Upper lobe of left lung (tissue), 4 donors: ENCODE data around the gene CMYA5.

Source experiments
- POLR2A ChIP-seq, 4 donors: fragments of 450-650 bp; IDR thresholded peaks; one replicate each; pipeline ENCODE4 v1.5.1; 2016 to 2017; ENCODE audit warnings: antibody characterized with exemption in 4 of 4, mild to moderate bottlenecking in 2 of 4
- POLR2AphosphoS5 ChIP-seq, 2 donors: sonication (generic); formaldehyde crosslinking; IDR thresholded peaks; one replicate each; pipeline ENCODE4 v1.5.1; 2017; ENCODE audit warnings: antibody characterized with exemption in 2 of 2
- TF ChIP-seq, protein P1 (sequence below), 6 experiments: fragments of 450-650 bp in 4 of 6; fragments of 200-600 bp in 2 of 6; sonication (generic) in 2 of 6; IDR thresholded peaks; one replicate each; pipeline ENCODE4 v1.5.1; 2016 to 2019; ENCODE audit warnings: antibody characterized with exemption in 6 of 6

DNA sequence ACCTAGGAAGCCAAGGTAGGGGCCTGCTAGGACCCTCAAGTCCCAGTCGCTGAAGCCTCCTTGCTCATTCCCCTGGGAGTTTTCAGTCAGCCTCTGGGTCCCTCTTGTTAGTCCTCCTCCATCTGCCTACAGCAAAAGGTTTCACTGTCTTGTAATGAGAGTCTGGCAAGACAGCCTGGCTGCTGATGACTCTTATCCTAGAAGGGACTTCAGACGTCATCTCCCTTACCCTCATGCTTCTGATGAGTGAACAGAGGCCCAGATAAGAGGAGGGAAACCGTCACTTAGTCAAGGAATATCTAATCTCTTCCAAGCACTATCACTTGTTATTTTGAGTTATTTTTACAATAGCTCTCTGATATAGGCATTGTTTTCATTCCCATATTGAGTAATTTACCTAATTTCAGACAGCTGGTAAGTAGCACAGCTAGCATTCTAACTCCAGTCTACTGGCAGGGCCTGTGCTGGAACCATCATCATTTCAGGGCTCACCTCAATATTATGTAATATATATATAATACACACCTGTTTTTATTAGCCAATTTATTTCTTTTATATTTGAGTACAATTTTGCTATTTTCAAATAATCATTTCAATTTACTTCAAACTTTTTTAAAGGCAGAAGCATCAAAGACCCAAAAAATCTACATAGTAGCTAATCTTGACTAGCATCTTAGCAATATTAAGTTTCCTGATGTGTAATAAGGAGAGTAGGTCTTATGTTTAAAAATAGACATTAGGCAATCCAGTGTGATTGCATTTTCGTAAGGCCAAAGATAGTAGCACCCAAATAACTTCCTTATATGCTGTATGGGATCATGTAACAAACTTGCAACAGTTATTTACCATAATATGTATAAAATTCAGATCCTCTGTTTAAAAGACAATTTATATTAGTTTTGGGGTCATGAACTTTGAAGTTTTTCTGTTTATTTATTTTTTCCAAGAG, 7.9 kb downstream of the CMYA5 start:
- TF ChIP-seq, protein P1, sequence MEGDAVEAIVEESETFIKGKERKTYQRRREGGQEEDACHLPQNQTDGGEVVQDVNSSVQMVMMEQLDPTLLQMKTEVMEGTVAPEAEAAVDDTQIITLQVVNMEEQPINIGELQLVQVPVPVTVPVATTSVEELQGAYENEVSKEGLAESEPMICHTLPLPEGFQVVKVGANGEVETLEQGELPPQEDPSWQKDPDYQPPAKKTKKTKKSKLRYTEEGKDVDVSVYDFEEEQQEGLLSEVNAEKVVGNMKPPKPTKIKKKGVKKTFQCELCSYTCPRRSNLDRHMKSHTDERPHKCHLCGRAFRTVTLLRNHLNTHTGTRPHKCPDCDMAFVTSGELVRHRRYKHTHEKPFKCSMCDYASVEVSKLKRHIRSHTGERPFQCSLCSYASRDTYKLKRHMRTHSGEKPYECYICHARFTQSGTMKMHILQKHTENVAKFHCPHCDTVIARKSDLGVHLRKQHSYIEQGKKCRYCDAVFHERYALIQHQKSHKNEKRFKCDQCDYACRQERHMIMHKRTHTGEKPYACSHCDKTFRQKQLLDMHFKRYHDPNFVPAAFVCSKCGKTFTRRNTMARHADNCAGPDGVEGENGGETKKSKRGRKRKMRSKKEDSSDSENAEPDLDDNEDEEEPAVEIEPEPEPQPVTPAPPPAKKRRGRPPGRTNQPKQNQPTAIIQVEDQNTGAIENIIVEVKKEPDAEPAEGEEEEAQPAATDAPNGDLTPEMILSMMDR (IDR thresholded peaks at IDR 0.05): no peak
- TF ChIP-seq POLR2AphosphoS5 (IDR thresholded peaks at IDR 0.05): no peak
- no peak for TF ChIP-seq POLR2A (IDR thresholded peaks at IDR 0.05)
